Right renal pelvis (tissue), 4 donors: Measurements from ENCODE around the gene DHX35. TPM values are rescaled to one million over a fixed set of nuclear protein-coding genes. Genes with fewer than 3 reads are reported as not detected.

Source experiments
- polyA plus RNA-seq, 4 donors: library from polyadenylated mRNA; unstranded; fragments of 120-200 nt; gene quantifications; one replicate each; pipeline ENCODE4 v1.2.1, GENCODE V29; 2013; ENCODE audit not compliant: insufficient read length in 4 of 4

Gene DHX35
- polyA plus RNA-seq, 4 donors: 13.8 to 16.9 (median 15.2) TPM

Other genes starting within 250 kb of the DHX35 start
- 1 to 10 TPM; 1.4 to 2.1 (median 1.7) TPM for gene SLC32A1, start 237.9 kb upstream of the DHX35 start, polyA plus RNA-seq
- gene ACTR5, start 213.9 kb upstream of the DHX35 start, polyA plus RNA-seq: 10 to 100 TPM in 1 of 4 donors, 1 to 10 TPM in 3; 8.9 to 10.5 (median 9.9) TPM
- gene PPP1R16B, start 156.6 kb upstream of the DHX35 start, polyA plus RNA-seq: 1 to 10 TPM; 6.9 to 9.0 (median 8.3) TPM
- gene FAM83D, start 35.9 kb upstream of the DHX35 start, polyA plus RNA-seq: 10 to 100 TPM; 13.0 to 14.6 (median 14.4) TPM